Measurements from ENCODE around the gene PTGFRN.
"Not testable (repeated sequence)": the region's sequence is repeated elsewhere in the genome, so short reads cannot be mapped to it uniquely, and the experiment has no call there.

PTGFRN gene

GRCh38 chr1:116909512-116910378, at the start of gene PTGFRN:
Gene PTGFRN (plus strand): TSS chr1:116909916. CDS start chr1:116910204, 288 bp downstream.
- DNase-seq (ENCODE audit: low read depth) = peak; percentile 3

GRCh38 chr1:116860167-116860566, 49.5 kb upstream of the PTGFRN start:
- DNase-seq (ENCODE audit: low read depth) = not testable (repeated sequence)

GRCh38 chr1:116861137-116861536, 48.6 kb upstream of the PTGFRN start:
- no peak for DNase-seq (ENCODE audit: low read depth)

GRCh38 chr1:116863031-116863430, 46.7 kb upstream of the PTGFRN start:
- not testable (repeated sequence) for DNase-seq (ENCODE audit: low read depth)

GRCh38 chr1:116866478-116866877, 43.2 kb upstream of the PTGFRN start:
- DNase-seq (ENCODE audit: low read depth) = not testable (repeated sequence)

GRCh38 chr1:116868385-116868784, 41.3 kb upstream of the PTGFRN start:
- no peak for DNase-seq (ENCODE audit: low read depth)

- DNase-seq (ENCODE audit: low read depth) = no peak
These were observed 40.1 kb upstream of the PTGFRN start for GRCh38 chr1:116869611-116870010.

- DNase-seq (ENCODE audit: low read depth) = no peak
These were observed 39.4 kb upstream of the PTGFRN start for GRCh38 chr1:116870300-116870699.

GRCh38 chr1:116871779-116872146, 38.0 kb upstream of the PTGFRN start:
- no peak for DNase-seq (ENCODE audit: low read depth)

GRCh38 chr1:116873680-116874271, 35.9 kb upstream of the PTGFRN start:
- DNase-seq (ENCODE audit: low read depth) = no peak

GRCh38 chr1:116874733-116875249, 34.9 kb upstream of the PTGFRN start:
- no peak for DNase-seq (ENCODE audit: low read depth)

- DNase-seq (ENCODE audit: low read depth) = no peak
These were observed 34.3 kb upstream of the PTGFRN start for GRCh38 chr1:116875391-116875790.

GRCh38 chr1:116875946-116876345, 33.8 kb upstream of the PTGFRN start:
- not testable (repeated sequence) for DNase-seq (ENCODE audit: low read depth)

GRCh38 chr1:116877141-116877818, 32.4 kb upstream of the PTGFRN start:
- DNase-seq (ENCODE audit: low read depth) = no peak

- peak; percentile 43 for DNase-seq (ENCODE audit: low read depth)
These were observed 30.8 kb upstream of the PTGFRN start for GRCh38 chr1:116878804-116879477.

GRCh38 chr1:116879478-116880133, 30.1 kb upstream of the PTGFRN start:
- no peak for DNase-seq (ENCODE audit: low read depth)

GRCh38 chr1:116880917-116881316, 28.8 kb upstream of the PTGFRN start:
- DNase-seq (ENCODE audit: low read depth) = no peak

- DNase-seq (ENCODE audit: low read depth) = peak; percentile 83
These were observed 27.7 kb upstream of the PTGFRN start for GRCh38 chr1:116881879-116882520.

GRCh38 chr1:116882866-116883265, 26.9 kb upstream of the PTGFRN start:
- no peak for DNase-seq (ENCODE audit: low read depth)

GRCh38 chr1:116886291-116886878, 23.3 kb upstream of the PTGFRN start:
- DNase-seq (ENCODE audit: low read depth) = no peak

GRCh38 chr1:116887212-116887611, 22.5 kb upstream of the PTGFRN start:
- no peak for DNase-seq (ENCODE audit: low read depth)
